ENCODE data around the gene EPM2AIP1. TPM values are rescaled to one million over a fixed set of nuclear protein-coding genes. Genes with fewer than 3 reads are reported as not detected.
A peak's percentile ranks its signal among the peaks of the same experiment; 100 is the strongest.

The EPM2AIP1 gene
- polyA plus RNA-seq, 3 donors, result 3.6 to 11.3 (median 5.8) TPM

DNA sequence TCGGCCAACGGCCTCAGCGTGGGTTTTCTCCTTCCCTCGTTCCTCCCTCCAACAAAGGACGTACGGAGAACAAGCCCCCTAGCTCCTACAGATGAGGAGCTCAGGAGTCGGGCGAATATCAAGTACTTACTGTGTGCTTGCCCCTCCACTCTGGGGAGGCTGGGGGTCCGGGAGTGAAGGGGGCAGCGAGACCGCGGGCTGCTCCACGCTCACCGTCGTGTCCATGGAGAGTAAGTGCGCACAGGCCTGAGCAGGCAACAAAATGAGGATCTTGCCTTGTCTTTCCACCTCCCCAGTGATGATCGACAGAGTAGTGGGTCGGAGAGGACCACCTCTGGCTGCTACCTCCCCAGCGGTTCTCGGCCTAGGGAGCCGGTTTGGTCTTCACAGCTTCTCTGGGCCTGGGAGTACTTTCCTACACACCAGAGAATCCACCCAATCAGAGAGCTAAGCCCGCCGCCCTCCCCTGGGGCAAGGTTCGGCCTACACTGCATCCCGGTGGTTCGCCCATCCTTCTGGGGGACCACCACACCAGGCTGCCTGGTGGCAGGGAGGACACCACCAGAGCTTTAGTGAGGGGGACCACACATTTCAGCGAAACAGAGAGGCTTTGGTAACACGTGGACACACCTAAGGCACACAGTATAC, 47.5 kb downstream of the EPM2AIP1 start:
- peaks cover 4 to 6% (median 4%) of the 10 kb centered on the region in 3 donors for H3K27me3 Mint-ChIP-seq (ENCODE audit: low read depth in 3 of 3)
- intact Hi-C loops (cut with micrococcal nuclease), result loop anchor here in 1 of 2 donors (5.0 kb wide), 1 partner anchor 38 kb away; no protein-coding TSS in a partner anchor
- no peak for DNase-seq

More for the DNA sequence above, 47.5 kb downstream of the EPM2AIP1 start:
- peaks cover 8% of the 10 kb centered on the region for H3K79me2 ChIP-seq (ENCODE audit: insufficient read depth, low read length)
- WGBS (ENCODE audit: insufficient coverage), result 91% methylated on average over 22 of the region's 28 CpGs
- H3K9ac ChIP-seq (ENCODE audit: insufficient read depth, low read length, poor library complexity, severe bottlenecking), result peak overlapping the region; percentile 85
- peaks cover 0 to 12% of the 10 kb centered on the region in 2 donors for H3K9me3 ChIP-seq (replicated peaks in 1 of 2; ENCODE audit: control insufficient read depth in 1 of 2, insufficient read depth in 1 of 2, low read length in 2 of 2)
- TF ChIP-seq CTCF (IDR thresholded peaks at IDR 0.05), result no peak
- H3K4me3 Mint-ChIP-seq, result peak overlapping the region; percentile 91 to 92
- H3K9me3 Mint-ChIP-seq, result peaks cover 9 to 26% (median 17%) of the 10 kb centered on the region in 7 donors
- peak overlapping the region; percentile 99 for H2AFZ ChIP-seq (ENCODE audit: insufficient read depth, low read depth, low read length, poor library complexity, severe bottlenecking)
- no peaks in the 10 kb centered on the region for H3K27me3 ChIP-seq (ENCODE audit: control insufficient read depth in 2 of 2, insufficient read depth in 2 of 2, low read length in 2 of 2)
- H3K27ac Mint-ChIP-seq, result peak overlapping the region in 5 of 7 donors; percentile 48 to 82 (median 75)
- peaks cover 12% of the 10 kb centered on the region for H4K20me1 ChIP-seq (ENCODE audit: insufficient read depth, low read length)
- H3K27ac ChIP-seq (ENCODE audit: low read depth in 1 of 2, low read length in 2 of 2), result peak overlapping the region in 1 of 2 donors; percentile 76
- peak overlapping the region; percentile 51 to 82 (median 67) for H3K4me3 ChIP-seq (replicated peaks in 1 of 3; ENCODE audit: low read depth in 2 of 3, low read length in 3 of 3)
- peaks cover 7 to 11% of the 10 kb centered on the region in 2 donors for H3K36me3 Mint-ChIP-seq
- H3K4me1 ChIP-seq (ENCODE audit: control insufficient read depth in 1 of 2, insufficient read depth in 2 of 2, low read length in 2 of 2), result peaks cover 11 to 14% of the 10 kb centered on the region in 2 donors
- no peaks in the 10 kb centered on the region for H3K36me3 ChIP-seq (replicated peaks in 1 of 2; ENCODE audit: control insufficient read depth in 1 of 2, insufficient read depth in 2 of 2, low read length in 2 of 2)
- H3K4me1 Mint-ChIP-seq, result peaks cover 19% of the 10 kb centered on the region
- peak overlapping the region; percentile 97 for H3K4me2 ChIP-seq (replicated peaks; ENCODE audit: extremely low read depth, low read length, poor library complexity, severe bottlenecking)

All from CD14-positive monocyte (primary cell).